ENCODE measurements around the gene CATSPERZ.
A peak's percentile ranks its signal among the peaks of the same experiment; 100 is the strongest.
"Not testable (repeated sequence)": the region's sequence is repeated elsewhere in the genome, so short reads cannot be mapped to it uniquely, and the experiment has no call there.

Gene CATSPERZ

DNA sequence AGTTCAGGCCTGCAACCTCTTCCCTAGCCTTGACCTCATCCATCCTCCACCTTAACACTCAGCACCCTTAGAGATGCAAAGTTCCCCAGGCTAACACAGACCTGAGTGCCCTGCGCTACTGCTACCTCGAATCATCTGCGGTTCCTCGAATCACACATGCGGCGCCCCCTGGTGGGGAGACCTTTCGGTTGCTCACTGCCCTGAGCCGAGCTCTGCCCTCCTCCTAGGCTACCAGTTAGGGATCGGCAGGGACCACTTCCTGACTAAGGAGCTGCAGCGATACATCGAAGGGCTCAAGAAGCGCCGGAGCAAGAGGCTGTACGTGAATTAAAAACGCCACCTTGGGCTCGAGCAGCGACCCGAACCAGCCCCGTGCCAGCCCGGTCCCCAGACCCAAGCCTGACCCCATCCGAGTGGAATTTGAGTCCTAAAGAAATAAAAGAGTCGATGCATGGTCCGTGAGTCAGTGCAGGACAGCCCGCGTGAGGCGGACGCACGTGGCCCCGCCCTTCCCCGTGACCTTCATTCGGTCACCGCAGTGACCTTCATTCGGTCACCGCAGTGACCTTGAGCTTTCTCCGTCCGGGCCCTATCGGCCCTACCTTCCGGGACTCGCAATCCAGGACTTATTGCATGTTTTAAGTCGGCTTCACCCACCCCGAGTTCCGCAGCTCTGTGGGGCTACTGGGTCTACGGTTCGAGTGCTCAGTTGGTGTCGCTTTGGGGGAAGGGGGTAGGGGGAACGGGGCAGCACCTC is 4.3 kb downstream of the CATSPERZ start:
- peak; percentile 93 for DNase-seq

DNA sequence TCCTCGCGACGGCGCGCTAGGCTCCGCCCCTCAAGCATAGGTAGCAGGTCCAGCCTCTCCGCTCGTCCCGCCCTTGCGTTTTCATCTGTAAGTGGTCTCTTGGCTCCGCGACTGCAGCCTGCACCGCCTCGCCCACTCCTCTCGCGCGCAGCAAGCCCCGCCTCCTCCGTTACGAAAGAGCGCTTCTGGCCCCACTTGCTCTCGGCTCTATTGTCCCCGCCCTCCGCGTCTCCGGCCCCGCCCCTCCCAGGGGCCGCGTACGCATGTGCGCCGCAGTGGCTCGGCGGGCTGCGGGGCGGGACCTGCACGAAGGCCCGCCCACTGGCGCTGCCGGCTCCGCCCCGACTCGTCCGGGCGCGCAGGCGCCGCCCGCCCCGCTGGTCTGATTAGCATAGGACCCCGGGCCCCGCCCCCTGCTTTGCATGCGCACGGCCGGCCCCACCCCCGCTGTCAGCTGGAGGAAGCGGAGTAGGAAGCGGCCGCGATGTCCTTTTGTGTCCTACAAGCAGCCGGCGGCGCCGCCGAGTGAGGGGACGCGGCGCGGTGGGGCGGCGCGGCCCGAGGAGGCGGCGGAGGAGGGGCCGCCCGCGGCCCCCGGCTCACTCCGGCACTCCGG is 5.0 kb downstream of the CATSPERZ start, which contains the start of gene ESRRA:
TSS of gene ESRRA (plus strand) at position 450 of the 616 bp plus-strand sequence. CDS start 1,656 bp downstream, outside the sequence.
- DNase-seq: peak; percentile 95

DNA sequence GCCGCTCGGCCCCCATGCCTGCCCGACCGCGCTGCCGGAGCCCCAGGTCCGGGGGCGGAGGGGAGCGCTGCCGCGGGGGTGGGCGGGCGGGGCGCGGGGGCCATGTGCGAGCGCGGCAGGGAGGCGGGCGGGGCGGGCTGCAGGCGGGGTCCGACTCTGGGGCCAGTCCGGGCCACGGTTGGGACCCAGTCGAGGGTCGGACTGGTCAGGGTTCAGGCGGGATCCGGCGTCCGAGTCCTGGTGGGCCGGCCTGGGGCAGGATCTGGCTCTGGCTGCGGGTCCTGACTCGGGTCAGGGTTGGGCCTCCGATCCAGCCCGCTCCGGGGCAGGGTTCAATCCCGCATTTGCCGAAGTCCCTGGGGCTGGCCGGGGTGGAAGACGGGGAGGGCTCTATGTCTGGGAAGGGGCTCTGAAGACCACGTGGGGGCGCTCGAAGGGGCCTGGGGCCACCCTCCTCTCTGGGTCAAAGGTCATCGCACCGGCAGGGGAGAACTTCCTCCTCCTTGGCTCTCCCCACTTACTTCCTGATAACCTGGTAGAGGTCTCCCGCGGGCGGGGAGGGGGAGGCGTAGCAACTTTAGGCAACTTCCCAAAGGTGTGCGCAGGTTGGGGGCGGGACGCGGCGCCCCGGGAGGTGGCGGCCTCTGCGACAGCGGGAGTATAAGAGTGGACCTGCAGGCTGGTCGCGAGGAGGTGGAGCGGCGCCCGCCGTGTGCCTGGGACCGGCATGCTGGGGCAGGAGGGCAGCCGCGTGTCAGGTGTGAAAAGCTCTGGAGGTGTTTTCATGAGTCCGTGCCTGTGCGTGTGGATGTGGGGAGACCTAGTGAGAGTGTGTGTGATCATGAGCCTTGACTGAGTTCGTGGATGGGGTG is 5.8 kb downstream of the CATSPERZ start:
- peak; percentile 74 for DNase-seq

DNA sequence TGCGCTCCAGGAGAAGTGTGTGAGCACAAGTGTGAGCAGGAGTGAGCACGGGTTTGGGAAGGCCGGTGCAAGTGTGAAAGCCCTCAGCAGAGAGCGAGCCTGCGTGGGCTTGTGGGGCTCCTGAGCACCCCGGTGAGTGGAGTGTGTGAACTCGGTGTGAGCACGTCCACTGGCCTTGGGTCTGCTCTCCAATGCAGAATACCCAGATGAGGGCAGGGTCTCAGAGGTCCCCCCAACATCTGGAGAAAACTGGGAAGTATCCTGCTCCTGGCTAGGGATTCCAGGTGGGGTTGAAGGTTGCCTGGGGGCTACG is 6.4 kb downstream of the CATSPERZ start:
- DNase-seq: no peak

DNA sequence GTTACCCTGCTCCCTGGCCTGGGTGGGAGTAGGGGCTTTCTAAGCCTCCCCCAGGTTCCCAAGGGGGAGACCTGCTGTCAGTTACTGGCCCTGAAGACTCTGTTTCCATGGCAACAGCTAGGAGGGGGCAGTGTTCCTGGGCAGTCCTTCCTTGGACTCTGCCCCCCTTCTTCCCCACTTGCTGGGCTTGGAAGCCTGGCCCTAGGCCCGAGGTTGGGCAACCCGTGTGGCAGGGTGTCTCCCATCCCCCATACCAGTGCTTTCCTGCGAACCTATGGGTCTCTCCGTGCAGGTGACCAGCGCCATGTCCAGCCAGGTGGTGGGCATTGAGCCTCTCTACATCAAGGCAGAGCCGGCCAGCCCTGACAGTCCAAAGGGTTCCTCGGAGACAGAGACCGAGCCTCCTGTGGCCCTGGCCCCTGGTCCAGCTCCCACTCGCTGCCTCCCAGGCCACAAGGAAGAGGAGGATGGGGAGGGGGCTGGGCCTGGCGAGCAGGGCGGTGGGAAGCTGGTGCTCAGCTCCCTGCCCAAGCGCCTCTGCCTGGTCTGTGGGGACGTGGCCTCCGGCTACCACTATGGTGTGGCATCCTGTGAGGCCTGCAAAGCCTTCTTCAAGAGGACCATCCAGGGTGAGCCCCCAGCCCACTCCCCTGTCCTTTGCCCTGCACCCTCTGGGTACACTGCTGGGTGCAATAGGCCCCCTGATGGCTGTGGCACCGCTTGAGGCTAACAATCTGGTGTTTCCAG is 6.9 kb downstream of the CATSPERZ start:
- DNase-seq: no peak

DNA sequence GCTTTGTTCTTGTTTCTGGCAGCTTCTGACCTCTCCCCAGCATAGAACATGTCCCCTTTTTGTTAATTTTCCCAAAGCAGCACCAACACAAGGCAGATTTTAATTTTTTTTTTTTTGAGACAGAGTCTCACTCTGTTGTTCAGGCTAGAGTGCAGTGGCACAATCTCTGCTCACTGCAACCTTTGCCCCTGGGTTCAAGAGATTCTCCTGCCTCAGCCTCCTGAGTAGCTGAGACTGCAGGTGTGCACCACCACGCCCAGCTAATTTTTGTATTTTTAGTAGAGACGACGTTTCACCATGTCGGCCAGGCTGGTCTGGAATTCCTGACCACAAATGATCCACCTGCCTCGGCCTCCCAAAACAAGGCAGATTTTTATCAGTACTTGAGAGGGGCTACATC is 7.6 kb downstream of the CATSPERZ start:
- DNase-seq: not testable (repeated sequence)

DNA sequence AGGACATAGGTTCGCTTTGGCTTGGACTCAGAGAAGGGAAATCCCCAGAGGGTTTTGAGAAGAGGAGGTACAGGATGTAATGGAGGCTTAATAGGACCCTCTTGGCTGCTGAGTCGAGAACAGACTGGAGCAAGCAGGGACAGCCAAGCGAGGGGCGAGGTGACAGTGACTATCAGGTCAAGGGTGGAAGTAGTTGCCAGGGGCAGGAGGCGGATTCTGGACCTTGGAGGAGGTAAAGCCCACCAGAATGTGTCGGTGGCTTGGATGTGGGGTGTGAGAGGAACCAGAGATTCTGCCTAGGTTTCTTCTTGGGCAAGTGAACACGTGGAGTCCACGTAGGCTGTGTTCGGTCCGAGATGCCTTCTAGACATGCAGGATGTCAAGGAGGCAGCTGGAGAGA is 12.8 kb downstream of the CATSPERZ start:
- no peak for DNase-seq

DNA sequence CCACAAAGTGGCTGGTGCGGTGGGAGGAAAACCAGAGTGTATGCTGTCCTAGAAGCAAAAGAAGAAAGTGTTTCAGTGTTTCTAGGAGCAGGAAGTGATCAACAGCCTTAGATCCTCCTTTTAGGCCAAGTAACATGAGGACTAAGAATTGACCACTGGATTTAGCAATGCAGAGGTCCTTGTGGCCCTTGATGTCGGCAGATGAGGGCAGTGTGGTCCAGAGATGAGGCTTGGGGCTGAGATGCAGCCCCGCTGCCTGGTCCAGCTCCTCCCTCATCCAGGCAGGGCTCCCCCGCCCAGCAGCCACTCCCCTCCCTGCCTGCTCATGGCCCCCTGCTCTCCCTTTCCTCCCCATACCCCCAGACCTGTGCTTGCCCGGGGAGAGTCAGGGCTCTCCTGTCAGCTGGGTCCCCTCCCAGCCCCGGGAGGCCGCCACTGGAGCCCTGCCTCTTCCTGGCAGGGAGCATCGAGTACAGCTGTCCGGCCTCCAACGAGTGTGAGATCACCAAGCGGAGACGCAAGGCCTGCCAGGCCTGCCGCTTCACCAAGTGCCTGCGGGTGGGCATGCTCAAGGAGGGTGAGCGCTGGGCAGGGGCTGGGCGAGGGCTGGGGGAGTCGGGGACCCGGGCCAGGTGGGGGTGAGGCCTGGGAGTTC is 13.5 kb downstream of the CATSPERZ start:
- no peak for DNase-seq

DNA sequence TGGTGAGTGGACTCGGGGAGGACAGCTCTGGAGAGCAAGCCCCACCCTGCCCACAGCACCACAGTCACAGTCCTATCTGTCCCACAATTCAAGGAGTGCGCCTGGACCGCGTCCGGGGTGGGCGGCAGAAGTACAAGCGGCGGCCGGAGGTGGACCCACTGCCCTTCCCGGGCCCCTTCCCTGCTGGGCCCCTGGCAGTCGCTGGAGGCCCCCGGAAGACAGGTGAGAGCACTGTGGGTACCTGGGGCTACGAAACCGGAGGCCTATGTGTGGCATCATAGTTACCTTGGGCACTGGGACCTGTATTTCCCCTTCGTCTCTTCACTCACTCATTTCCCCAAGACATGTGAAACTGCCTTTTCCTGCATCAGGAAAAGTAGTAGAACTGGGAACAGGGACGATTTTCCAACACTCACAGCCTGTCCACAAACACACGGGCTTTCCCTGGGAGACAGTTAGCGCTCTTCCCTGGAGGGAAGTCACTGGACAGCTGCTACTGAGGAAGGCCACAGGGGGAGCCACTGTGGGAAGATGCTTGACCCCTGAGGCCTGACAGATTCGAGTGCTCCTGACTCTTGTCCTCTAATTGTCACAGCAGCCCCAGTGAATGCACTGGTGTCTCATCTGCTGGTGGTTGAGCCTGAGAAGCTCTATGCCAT is 14.1 kb downstream of the CATSPERZ start:
- no peak for DNase-seq

DNA sequence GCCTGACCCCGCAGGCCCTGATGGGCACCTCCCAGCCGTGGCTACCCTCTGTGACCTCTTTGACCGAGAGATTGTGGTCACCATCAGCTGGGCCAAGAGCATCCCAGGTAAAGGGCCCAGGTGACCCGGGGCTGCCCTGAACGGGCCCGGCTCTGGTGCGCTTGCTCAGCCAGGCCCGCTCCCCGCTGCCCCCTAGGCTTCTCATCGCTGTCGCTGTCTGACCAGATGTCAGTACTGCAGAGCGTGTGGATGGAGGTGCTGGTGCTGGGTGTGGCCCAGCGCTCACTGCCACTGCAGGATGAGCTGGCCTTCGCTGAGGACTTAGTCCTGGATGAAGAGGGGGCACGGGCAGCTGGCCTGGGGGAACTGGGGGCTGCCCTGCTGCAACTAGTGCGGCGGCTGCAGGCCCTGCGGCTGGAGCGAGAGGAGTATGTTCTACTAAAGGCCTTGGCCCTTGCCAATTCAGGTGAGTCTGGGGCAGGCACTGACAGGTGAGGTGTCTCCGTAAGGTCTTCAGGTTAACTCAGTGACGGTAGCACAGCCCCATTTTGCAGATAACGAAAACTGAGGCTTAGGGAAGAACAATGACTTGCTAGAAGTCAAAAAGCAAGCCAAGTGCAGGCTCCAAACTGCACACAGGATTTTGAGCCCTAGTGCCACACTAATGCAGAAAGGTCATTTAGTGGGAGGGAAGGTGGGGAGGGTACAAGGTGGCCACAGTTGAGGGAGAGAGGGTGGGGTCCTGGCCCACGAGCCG is 14.8 kb downstream of the CATSPERZ start:
- no peak for DNase-seq

DNA sequence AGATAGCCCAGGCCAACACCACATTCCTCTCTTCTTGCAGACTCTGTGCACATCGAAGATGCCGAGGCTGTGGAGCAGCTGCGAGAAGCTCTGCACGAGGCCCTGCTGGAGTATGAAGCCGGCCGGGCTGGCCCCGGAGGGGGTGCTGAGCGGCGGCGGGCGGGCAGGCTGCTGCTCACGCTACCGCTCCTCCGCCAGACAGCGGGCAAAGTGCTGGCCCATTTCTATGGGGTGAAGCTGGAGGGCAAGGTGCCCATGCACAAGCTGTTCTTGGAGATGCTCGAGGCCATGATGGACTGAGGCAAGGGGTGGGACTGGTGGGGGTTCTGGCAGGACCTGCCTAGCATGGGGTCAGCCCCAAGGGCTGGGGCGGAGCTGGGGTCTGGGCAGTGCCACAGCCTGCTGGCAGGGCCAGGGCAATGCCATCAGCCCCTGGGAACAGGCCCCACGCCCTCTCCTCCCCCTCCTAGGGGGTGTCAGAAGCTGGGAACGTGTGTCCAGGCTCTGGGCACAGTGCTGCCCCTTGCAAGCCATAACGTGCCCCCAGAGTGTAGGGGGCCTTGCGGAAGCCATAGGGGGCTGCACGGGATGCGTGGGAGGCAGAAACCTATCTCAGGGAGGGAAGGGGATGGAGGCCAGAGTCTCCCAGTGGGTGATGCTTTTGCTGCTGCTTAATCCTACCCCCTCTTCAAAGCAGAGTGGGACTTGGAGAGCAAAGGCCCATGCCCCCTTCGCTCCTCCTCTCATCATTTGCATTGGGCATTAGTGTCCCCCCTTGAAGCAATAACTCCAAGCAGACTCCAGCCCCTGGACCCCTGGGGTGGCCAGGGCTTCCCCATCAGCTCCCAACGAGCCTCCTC is 15.7 kb downstream of the CATSPERZ start:
- DNase-seq: not testable (repeated sequence)

DNA sequence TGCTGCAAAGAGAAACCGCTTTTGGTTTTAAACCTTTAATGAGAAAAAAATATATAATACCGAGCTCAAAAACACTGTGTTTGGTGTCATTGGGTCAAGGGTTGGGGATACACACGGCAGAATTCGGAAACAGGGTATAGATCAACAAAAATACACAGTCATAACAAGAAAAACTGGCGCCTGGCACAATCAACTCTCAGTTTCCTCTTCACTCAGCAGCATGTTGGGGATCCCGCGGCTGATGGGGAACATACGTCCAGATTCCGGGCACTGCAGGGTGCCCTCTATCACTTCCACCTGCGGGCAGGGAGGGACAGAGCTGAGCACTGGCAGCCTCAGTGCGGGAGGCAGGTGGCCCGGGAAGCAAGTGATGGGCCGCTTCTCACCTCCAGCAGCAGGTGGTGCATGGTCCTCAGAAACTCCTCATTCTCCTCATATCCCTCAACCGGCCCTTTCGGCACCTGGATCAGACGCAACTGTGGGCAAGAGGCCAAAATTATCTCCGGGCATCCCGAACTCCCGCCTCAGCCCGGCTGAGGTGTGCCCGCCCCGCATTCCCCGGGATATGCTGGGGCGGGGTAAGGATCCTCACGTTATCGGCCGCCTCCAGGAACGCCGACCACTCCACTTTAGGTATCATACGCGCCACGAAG is 16.6 kb downstream of the CATSPERZ start:
- no peak for DNase-seq

DNA sequence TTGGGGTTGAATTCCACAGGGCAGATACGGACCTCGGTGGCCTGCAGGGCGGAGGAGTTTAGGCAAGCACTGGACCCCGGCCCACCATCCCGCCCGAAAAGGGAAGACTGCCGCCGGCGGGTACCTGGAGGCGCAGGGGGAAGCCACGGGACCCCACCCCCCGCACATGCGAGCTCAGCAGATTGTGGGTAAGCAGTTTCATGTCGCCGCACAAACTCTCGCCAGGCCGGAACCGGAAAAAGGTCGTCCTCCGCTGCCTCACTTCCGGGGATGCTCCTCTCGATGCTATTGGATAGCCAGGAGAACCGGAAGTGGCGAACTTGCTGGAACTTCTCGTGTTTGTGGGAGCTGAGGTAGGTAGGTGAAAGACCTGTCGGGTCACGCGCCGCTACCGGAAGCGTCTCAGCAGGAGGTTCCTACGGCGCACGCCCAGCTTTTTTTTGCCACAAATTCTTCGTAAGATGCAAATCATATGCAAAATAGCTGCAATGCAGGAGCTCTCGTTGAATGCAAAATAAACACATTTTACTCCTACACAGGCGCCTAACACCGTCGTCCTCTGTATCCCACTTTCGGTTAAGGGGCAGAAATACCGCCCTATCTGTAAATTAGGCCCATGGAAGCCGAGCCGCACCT is 17.3 kb downstream of the CATSPERZ start, which contains the start of gene TRMT112:
TSS of gene TRMT112 (minus strand) at position 235 of the 636 bp plus-strand sequence. CDS start at position 202, 33 bp downstream.
- DNase-seq: peak; percentile 96

DNA sequence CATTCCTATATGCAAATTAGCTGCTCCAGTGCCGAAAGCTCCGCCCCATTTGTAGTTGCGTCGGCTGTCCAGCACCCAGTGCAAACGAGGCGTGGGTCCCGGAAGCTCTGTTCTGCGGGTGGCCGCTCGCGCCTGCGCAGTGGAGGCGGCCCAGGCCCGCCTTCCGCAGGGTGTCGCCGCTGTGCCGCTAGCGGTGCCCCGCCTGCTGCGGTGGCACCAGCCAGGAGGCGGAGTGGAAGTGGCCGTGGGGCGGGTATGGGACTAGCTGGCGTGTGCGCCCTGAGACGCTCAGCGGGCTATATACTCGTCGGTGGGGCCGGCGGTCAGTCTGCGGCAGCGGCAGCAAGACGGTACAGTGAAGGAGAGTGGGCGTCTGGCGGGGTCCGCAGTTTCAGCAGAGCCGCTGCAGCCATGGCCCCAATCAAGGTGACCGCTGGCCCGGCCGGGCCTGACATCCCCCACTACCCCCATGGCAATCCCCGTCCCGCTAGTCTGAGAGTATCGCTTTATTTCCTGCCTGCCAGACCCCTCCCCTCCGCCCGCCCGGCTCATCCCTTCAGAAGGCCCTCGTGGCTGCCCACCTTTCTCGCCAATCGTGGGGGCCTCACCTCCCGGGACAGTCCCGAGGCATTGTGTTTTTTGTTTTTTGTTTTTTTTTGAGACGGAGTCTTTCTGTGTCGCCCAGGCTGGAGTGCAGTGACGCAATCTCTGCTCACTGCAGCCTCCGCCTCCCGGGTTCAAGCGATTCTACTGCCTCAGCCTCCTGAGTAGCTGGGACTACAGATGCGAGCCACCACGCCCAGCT is 18.0 kb downstream of the CATSPERZ start, which contains the start of gene PRDX5:
TSS of gene PRDX5 (plus strand) at position 161 of the 805 bp plus-strand sequence. CDS start at position 256, 95 bp downstream.
- peak; percentile 97 for DNase-seq

DNA sequence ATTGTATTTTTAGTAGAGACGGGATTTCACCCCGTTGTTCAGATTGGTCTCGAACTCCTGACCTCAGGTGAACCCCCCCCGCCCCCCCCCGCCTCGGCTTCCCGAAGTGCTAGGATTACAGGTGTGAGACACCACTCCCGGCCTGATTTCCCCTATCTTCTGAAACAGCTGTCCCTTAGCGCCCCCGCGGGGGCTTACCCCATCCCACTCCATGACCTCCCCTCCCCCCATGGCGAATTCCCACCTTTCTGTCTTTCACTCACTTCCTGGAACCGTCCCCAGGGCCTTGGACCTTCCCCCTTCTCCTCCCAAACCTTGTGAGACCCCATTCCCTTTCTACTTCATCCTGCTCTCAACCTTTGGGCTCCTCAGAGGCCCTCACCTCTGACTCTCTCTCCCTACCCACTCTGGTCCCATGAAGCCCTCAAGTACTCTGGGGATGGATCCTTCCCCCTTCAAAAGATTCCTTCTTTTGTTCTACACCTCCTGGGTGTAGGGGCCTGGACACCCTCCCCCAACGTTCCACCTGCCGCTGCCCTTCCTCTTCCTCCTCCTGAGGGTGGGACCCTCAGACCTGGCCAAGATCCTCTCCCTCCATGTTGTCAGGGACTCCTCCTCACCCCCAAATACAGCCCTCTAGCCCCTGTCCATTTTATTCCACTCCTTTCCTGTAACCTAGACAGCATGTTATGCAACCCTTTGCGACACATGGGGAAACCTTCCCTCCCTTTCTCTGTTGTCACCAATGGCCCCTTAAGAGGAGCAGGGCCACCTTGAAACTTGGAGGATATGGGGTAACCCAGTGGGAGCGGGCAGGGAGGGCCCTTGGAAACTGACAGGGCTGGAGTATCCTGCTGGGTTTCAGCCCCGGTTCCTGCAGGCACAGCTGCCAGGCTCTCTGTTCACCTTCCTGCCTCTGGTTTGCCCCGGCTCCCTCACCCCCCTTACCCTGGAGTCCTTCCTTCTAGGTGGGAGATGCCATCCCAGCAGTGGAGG is 18.9 kb downstream of the CATSPERZ start:
- no peak for DNase-seq

DNA sequence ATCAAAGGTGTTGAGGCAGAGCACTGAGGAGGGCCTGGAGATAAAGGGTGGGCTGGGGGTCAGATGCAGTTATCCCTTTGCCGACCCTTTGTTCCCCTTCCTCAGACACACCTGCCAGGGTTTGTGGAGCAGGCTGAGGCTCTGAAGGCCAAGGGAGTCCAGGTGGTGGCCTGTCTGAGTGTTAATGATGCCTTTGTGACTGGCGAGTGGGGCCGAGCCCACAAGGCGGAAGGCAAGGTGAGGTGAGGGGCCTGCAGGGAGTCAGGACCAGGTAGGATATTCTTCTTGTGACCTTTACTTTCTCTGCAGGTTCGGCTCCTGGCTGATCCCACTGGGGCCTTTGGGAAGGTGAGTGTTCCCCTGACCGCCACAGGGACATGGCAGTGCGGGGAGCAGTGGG is 20.4 kb downstream of the CATSPERZ start:
- no peak for DNase-seq

All from retina (tissue), 1 donor.